AG04450 (cell line): ENCODE data around the gene TMTC4. TPM values are rescaled to one million over a fixed set of nuclear protein-coding genes. Genes with fewer than 3 reads are reported as not detected.

Source experiments
- CTCF ChIA-PET: fragments of 300-600, 350-600 bp; formaldehyde crosslinking; extraction: SDS; loops from one replicate; lab custom pipeline; 2022; ENCODE audit warnings: antibody characterized with exemption, inconsistent platforms; lab: Charles Lee
- POLR2A ChIA-PET: fragments of 350-600 bp; formaldehyde crosslinking; extraction: SDS; loops from one replicate; lab custom pipeline; 2021; ENCODE audit warnings: antibody characterized with exemption, inconsistent platforms; lab: Yijun Ruan, JAX
- DNase-seq: peaks from one replicate; pipeline ENCODE4 v3.0.0-alpha.2; 2011; ENCODE audit warnings: low read depth, low spot score
- H3K27ac ChIP-seq: one replicate; pipeline ENCODE4 v1.5.1; 2012; ENCODE audit warnings: low read depth, low read length, control low read depth
- H3K27me3 ChIP-seq: one replicate; pipeline ENCODE4 v1.6.0; 2012; ENCODE audit warnings: low read length; ENCODE audit not compliant: control insufficient read depth, insufficient read depth
- H3K4me3 ChIP-seq: 2 replicates; pipeline ENCODE4 v1.5.1; 2011; ENCODE audit warnings: mild to moderate bottlenecking, low read depth, low read length, control low read depth
- H3K9me3 ChIP-seq: 2 replicates; pipeline ENCODE4 v1.5.1; 2012; ENCODE audit warnings: low read length; ENCODE audit not compliant: control insufficient read depth, insufficient read depth
- polyA plus RNA-seq: library from polyadenylated mRNA; depleted of rRNA; stranded (reverse); fragments of >200 nt; gene quantifications from 2 replicates; pipeline ENCODE4 v1.2.3, GENCODE V29; 2011
- TF ChIP-seq, protein P1 (sequence below): IDR thresholded peaks from 2 replicates; pipeline ENCODE4 v1.5.1; 2011; ENCODE audit warnings: low read depth, low read length, control low read depth, inconsistent platforms

Gene TMTC4
- polyA plus RNA-seq, 1 experiment = 22.2 TPM

- no peaks in the 10 kb centered on the region for H3K27me3 ChIP-seq
- TF ChIP-seq, protein P1, sequence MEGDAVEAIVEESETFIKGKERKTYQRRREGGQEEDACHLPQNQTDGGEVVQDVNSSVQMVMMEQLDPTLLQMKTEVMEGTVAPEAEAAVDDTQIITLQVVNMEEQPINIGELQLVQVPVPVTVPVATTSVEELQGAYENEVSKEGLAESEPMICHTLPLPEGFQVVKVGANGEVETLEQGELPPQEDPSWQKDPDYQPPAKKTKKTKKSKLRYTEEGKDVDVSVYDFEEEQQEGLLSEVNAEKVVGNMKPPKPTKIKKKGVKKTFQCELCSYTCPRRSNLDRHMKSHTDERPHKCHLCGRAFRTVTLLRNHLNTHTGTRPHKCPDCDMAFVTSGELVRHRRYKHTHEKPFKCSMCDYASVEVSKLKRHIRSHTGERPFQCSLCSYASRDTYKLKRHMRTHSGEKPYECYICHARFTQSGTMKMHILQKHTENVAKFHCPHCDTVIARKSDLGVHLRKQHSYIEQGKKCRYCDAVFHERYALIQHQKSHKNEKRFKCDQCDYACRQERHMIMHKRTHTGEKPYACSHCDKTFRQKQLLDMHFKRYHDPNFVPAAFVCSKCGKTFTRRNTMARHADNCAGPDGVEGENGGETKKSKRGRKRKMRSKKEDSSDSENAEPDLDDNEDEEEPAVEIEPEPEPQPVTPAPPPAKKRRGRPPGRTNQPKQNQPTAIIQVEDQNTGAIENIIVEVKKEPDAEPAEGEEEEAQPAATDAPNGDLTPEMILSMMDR = no peak
- no peak for DNase-seq
- H3K27ac ChIP-seq = no peak overlapping the region
- H3K4me3 ChIP-seq = no peak overlapping the region
- ChIA-PET POLR2A (no interaction called here), CTCF (no interaction called here)
- no peaks in the 10 kb centered on the region for H3K9me3 ChIP-seq
Observed at GRCh38 chr13:100597253-100597652, 77.3 kb downstream of the TMTC4 start.

DNA sequence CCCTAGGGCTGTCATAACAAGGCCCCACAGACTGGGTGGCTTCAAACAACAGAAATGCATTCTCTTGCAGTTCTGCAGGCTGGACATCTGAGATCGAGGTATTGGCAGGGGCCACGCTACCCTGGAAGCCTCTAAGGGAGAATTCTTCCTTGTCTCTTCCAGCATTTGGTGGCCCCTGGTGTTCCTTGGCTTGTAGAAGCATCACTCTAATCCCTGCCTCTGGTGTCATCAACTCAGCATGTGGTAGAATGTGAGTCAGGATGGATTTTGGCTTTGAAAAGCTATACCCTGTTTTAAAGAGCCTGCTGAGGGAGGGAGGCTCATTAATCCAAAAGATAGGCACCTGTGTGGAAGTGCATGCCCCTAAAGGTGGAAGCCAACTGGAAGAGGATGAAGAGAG, 78.1 kb downstream of the TMTC4 start:
- Histone ChIP-seq H3K27ac (no peak overlapping the region), H3K9me3 (no peaks in the 10 kb centered on the region), H3K4me3 (no peak overlapping the region), H3K27me3 (no peaks in the 10 kb centered on the region)
- ChIA-PET POLR2A (no interaction called here), CTCF (no interaction called here)
- TF ChIP-seq, protein P1 = no peak
- no peak for DNase-seq

DNA sequence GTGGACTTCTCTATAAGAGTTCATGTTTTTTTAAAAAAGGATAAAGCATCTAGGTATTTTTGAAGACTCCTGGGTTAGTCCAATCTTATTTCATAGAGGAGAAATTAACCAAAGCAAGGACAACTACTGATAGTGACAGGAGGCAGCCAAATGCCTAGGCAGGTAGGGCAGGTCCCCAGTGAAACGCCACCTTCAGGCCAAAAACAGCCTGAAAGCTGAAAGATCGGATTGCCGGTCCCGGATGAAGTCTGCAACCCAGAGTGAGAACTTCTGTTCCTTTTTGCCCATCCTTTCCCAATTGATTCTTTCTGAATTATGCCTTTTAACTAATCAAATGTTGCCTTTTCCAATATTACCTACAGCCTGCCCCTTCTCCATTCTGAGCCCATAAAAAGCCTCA, 79.9 kb downstream of the TMTC4 start:
- CTCF ChIA-PET = no interaction called here
- Histone ChIP-seq H3K9me3 (no peaks in the 10 kb centered on the region), H3K27ac (no peak overlapping the region), H3K27me3 (no peaks in the 10 kb centered on the region), H3K4me3 (no peak overlapping the region)
- POLR2A ChIA-PET = no interaction called here
- TF ChIP-seq, protein P1 = peak; percentile 12; the same call in 1 of the 2 replicates
- DNase-seq = no peak

GRCh38 chr13:100594255-100594654, 80.3 kb downstream of the TMTC4 start:
- POLR2A ChIA-PET = no interaction called here
- TF ChIP-seq, protein P1 = no peak
- no peak overlapping the region for H3K27ac ChIP-seq
- H3K9me3 ChIP-seq = no peaks in the 10 kb centered on the region
- no peak for DNase-seq
- H3K4me3 ChIP-seq = no peak overlapping the region
- H3K27me3 ChIP-seq = no peaks in the 10 kb centered on the region
- CTCF ChIA-PET = no interaction called here

DNA sequence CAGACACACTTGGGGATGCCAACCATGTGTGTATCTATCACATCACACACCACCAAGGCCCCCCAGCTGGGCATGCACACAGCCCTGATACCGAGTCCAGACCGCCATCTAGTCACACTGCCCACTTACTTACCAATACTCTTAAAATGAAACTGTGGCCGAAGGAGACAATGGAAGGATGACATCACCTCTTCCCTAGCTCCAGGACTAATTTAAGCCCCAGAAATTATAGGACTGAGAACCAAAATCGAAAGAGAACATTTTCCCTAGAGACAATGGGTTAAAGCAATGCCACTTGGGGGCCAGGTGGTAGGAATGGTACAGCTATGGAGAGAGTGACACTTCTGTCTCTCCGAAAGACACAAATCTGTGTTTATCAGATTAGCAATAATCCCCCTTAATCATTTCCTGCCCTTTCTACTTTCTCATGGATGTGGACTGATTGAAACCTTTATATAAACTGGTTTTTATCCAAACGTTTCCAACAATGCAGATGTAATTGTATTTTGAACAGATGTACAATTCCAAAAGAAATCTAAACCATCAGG, 85.3 kb downstream of the TMTC4 start:
- no peaks in the 10 kb centered on the region for H3K9me3 ChIP-seq
- ChIA-PET CTCF (interaction anchor here (0.6 to 3.2 kb wide), 8 partner anchors 10 to 44 kb away, joined by 3 to 27 read pairs (median 3); no protein-coding TSS in a partner anchor), POLR2A (no interaction called here)
- no peak overlapping the region for H3K4me3 ChIP-seq
- TF ChIP-seq, protein P1 = no peak
- DNase-seq = no peak
- no peaks in the 10 kb centered on the region for H3K27me3 ChIP-seq
- no peak overlapping the region for H3K27ac ChIP-seq
